ENCODE results near the gene LIPF.
"Not testable (repeated sequence)": the region's sequence is repeated elsewhere in the genome, so short reads cannot be mapped to it uniquely, and the experiment has no call there.

Gene LIPF, protein sequence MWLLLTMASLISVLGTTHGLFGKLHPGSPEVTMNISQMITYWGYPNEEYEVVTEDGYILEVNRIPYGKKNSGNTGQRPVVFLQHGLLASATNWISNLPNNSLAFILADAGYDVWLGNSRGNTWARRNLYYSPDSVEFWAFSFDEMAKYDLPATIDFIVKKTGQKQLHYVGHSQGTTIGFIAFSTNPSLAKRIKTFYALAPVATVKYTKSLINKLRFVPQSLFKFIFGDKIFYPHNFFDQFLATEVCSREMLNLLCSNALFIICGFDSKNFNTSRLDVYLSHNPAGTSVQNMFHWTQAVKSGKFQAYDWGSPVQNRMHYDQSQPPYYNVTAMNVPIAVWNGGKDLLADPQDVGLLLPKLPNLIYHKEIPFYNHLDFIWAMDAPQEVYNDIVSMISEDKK

DNA sequence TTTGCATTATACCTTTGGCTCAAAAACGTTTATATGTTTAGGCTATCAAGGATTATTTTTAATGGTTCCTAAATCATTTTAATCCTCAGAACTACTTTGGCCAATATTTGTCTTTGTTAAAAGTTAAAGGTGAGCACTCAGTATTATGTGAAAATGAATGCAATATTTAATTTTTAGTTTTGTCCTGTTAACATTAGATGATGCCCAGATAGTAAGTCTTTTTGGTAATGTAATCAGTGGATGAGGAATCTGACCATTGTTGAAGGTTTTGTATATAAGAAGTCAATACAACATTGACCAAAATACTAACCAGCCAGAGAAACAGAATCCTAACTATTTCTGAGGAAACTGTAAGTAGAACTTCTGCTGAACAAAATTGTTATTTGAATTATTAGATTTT, at the start of gene LIPF:
Gene LIPF (plus strand): TSS at position 301 of the 400 bp plus-strand sequence. CDS start 2,856 bp downstream, outside the sequence.
- DNase-seq = no peak

DNA sequence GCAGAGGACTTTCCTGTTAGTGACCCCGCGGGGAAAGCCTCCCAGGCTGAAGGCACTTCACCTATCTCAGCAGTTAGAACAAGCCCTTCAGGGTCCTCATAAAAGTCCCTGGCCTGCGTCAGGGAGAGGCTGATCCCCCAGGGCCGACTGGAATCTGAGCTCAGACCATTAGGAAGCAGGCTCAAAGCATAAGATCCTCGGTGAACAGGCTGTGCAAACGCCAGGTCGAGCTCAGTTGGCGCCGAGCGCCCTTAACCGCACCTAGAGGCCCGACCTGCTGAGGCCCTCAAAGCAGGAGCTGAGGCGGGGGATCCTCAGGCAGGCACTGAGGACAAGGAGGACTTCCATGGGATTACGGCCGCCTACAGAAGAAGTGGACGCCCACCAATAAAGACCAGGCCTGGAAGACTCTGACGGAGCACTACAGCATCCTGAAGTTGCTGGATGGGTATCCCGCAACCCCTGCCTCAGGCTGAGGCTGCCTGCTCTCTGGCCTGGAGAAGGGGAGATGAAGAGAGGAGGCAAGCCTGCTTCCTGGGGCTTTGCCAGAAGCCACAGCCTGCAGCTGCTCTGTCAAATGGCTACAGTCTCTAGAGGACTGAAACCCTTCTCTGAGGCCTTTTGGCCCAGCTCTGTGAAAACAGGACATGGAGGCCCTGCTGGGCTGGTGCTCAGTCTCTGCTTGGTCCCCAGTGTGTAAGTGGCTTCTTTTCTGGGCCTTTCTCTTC, 47.8 kb upstream of the LIPF start:
- DNase-seq = no peak

DNA sequence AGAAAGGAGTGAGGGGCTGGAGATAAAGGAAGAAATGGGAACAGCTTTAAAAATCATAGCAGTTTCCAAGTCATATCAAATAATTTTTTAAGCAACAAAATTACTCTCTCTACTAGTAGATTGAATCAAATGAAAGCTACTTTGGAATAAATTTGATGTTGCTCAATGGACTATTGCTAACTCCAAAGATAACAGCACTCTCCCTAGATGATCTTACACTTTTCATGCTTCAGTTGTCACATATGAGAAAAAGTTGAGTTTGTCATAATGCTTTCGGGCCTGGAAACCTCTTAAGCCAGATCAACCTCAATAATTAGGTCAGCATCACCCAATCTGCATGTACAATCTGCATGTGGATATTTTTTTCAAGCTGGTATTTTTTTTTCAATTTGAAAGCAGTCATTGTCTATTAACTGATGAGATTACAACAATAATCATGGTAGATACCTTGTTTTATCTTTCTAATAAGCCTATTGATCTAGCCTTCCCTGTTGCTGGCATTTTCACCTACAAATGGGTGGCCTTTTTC, 46.4 kb upstream of the LIPF start:
- DNase-seq = no peak

DNA sequence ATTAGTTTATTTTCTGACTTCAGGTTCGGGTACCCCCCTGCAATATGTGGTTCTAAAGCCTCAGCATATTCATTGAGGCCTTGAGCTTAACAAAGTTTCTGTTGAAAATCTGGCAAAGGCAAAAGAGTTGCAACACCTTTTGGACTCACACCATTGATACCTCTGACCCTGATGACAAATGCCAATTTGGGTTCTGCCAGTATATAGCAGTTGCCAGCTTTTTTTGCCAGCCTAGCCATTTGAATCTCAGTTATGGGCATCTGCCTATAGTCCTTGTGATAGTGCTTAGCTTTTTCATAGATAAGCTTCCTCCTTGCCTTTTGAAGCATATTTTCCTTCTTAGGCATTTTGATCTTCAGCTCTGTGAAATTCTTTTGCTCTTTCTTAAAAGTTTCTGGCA, 45.7 kb upstream of the LIPF start:
- DNase-seq = no peak

GRCh38 chr10:88620441-88620840, 43.8 kb upstream of the LIPF start:
- no peak for DNase-seq

DNA sequence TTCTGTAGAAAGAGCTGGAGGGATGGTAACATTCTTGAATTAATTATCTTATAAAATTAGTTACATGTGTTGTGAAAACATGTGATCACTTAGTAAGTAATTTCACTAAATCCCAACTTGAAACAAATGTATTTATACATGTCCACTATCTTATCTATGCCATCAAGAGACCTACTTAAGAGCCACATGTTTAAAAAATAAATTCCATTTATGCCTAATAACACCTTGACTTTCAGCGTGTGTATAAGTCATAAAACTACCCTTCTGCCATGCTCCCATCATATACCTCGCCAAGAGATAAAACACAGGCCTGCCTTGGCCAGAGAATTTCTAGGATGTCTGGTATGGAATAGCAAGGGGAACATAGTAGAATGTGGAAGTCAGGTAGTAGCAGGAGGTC, 40.4 kb upstream of the LIPF start:
- no peak for DNase-seq

GRCh38 chr10:88624840-88625239, 39.4 kb upstream of the LIPF start:
- DNase-seq = no peak

- no peak for DNase-seq
These were observed 24.1 kb upstream of the LIPF start for GRCh38 chr10:88640186-88640585.

GRCh38 chr10:88642209-88642608, 22.0 kb upstream of the LIPF start:
- DNase-seq = no peak

- no peak for DNase-seq
These were observed 21.3 kb upstream of the LIPF start for GRCh38 chr10:88642963-88643362.

DNA sequence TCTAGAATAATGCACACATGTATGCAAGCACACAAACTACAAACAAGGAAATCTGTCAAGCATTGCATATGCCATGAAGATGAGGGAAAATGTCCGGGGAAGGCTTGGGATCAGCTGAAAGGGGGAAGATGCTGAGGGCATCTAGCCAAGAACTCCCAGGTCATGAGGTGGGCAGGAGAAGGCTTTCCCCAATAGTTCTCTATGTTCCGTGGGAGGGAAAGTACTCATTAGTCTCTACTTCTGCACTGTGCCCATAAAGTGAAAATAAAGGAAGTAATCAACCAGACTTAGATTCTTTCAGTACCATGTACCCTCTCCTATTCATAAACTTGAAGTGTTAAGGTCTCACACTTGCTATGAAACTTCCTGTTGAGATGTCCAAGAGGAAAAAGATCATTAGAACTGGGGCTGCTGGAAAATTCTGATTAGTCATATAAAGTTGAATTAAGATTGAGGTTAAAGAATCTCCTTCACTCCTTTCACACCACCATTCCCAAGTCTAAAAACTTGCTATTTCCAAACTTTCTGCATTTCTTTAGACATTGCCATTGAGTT, 17.1 kb upstream of the LIPF start:
- DNase-seq = no peak

DNA sequence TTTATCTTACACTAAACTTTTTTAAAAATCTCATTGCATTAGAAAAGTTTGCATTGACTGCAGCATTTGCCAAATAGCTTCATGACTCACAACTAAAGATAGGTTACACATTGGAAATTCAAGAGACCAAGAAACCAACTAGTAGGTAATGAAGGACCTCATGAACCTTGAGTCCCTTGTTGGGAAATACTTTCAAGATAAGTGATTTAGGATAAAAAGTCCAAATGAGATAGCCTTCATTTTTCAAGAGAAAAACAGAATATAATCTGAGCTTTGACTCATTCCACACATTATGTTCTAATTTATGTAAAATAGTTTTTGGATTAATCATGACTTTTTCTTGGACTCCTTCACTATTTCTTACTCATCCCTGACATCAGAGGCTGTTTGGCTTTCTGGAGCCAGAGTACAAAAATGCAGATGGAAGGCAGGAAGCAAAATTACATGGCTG, 13.1 kb upstream of the LIPF start:
- DNase-seq = no peak

GRCh38 chr10:88652616-88653015, 11.6 kb upstream of the LIPF start:
- DNase-seq = no peak

GRCh38 chr10:88657901-88658300, 6.3 kb upstream of the LIPF start:
- no peak for DNase-seq

- DNase-seq = no peak
These were observed 4.3 kb upstream of the LIPF start for GRCh38 chr10:88659725-88660597.

GRCh38 chr10:88660598-88660884, 3.7 kb upstream of the LIPF start:
- no peak for DNase-seq

- no peak for DNase-seq
These were observed 3.2 kb upstream of the LIPF start for GRCh38 chr10:88661018-88661417.

DNA sequence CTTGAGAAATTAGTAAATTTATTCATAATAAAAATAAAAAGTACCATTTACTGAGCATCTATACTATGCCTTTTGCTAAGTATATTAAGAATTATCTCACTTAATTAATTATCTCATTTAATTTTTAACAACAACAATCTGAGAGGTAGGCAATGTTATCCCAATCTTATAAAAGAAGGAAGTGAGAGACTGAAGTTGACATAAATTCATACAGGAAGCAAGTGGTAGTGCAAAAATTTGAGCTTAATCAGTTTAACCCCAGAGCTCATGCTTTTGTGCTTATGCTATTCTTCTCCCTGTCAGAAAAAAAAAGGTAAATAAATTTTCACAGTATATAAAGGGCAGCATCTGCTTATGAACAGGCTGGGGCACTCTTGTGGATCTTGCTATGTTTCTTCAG, 2.7 kb upstream of the LIPF start:
- no peak for DNase-seq

GRCh38 chr10:88663153-88663552, 1.1 kb upstream of the LIPF start:
- not testable (repeated sequence) for DNase-seq

- no peak for DNase-seq
These were observed 4.2 kb downstream of the LIPF start for GRCh38 chr10:88668465-88668864.

- no peak for DNase-seq
These were observed 6.3 kb downstream of the LIPF start for GRCh38 chr10:88670497-88670896.

GRCh38 chr10:88672041-88672440, 7.8 kb downstream of the LIPF start:
- no peak for DNase-seq
